GM12878 (cell line): ENCODE data around the gene DGKB. TPM values are rescaled to one million over a fixed set of nuclear protein-coding genes. Genes with fewer than 3 reads are reported as not detected.

Source experiments
- ATAC-seq: fragments of 200-7000 bp; cut with Tn5 transposase; 3 replicates; pipeline ENCODE4 v1.9.1; 2020; ENCODE audit warnings: mild to moderate bottlenecking, moderate library complexity
- BruUV-seq: library from RNA; stranded (reverse); fragments of 400-500 nt; replicated peaks from 2 replicates; lab custom pipeline; 2021; lab: Mats Ljungman, UMichigan
- CTCF ChIA-PET: fragments of 300-600 bp; sonication (Branson Sonifier 250); formaldehyde crosslinking; extraction: SDS; loops from one replicate; lab custom pipeline; 2021; ENCODE audit warnings: inconsistent platforms; lab: Yijun Ruan, JAX
- POLR2A ChIA-PET: fragments of 350-600 bp; formaldehyde crosslinking; extraction: SDS; loops from one replicate; lab custom pipeline; 2021; ENCODE audit warnings: inconsistent platforms; lab: Charles Lee
- RAD21 ChIA-PET: fragments of 300-600 bp; sonication (Branson Sonifier 250); formaldehyde crosslinking; loops from one replicate; lab custom pipeline; 2023; ENCODE audit warnings: antibody characterized with exemption; ENCODE audit not compliant: unreplicated experiment; lab: Charles Lee
- SMC1A ChIA-PET: fragments of 300-600 bp; sonication (Branson Sonifier 250); formaldehyde crosslinking; loops from one replicate; lab custom pipeline; 2023; ENCODE audit not compliant: unreplicated experiment, uncharacterized antibody; lab: Charles Lee
- DNase-seq: peaks from one replicate; pipeline ENCODE4 v3.0.0-alpha.2; 2011; ENCODE audit warnings: low read depth, low spot score
- FAIRE-seq: peaks from 3 replicates; lab custom pipeline; 2011; peaks lifted over from hg19 to GRCh38; lab: Jason Lieb, UNC
- H2AFZ ChIP-seq: 2 replicates; pipeline ENCODE4 v1.6.0; 2011; ENCODE audit warnings: low read depth, low read length, control low read depth; ENCODE audit not compliant: control insufficient read depth
- H3K27ac ChIP-seq: 2 replicates; pipeline ENCODE4 v1.5.1; 2011; ENCODE audit warnings: control low read depth; ENCODE audit not compliant: control insufficient read depth, insufficient read depth
- H3K27me3 ChIP-seq, 2 experiments: replicated peaks in 1 of 2; 2 replicates each; pipeline versions ENCODE4 v1.6.0 to v1.6.1; 2011; ENCODE audit warnings: low read length in 1 of 2; ENCODE audit not compliant: control insufficient read depth in 2 of 2, insufficient read depth in 2 of 2
- H3K36me3 ChIP-seq, 2 experiments: 2 replicates each; pipeline ENCODE4 v1.5.1; 2011; ENCODE audit warnings: low read length in 1 of 2; ENCODE audit not compliant: control insufficient read depth in 2 of 2, insufficient read depth in 2 of 2
- H3K4me1 ChIP-seq: 2 replicates; pipeline ENCODE4 v1.6.1; 2011; ENCODE audit warnings: mild to moderate bottlenecking, low read length, moderate library complexity, mixed read lengths; ENCODE audit not compliant: control insufficient read depth, insufficient read depth
- H3K4me2 ChIP-seq: 2 replicates; pipeline ENCODE4 v1.6.0; 2011; ENCODE audit warnings: control low read depth; ENCODE audit not compliant: control insufficient read depth, insufficient read depth
- H3K4me3 ChIP-seq: fragments of 200-600 bp; sonication (generic); 2 replicates; pipeline ENCODE4 v1.5.1; 2016
- H3K79me2 ChIP-seq: 2 replicates; pipeline ENCODE4 v1.6.0; 2011; ENCODE audit warnings: low read length; ENCODE audit not compliant: control insufficient read depth, insufficient read depth
- H3K9ac ChIP-seq: 2 replicates; pipeline ENCODE4 v1.8.0; 2011; ENCODE audit warnings: low read length, control low read depth, mixed read lengths; ENCODE audit not compliant: control insufficient read depth, insufficient read depth
- H3K9me3 ChIP-seq: replicated peaks from 3 replicates; pipeline ENCODE4 v1.5.1; 2011; ENCODE audit warnings: mild to moderate bottlenecking, low read length; ENCODE audit not compliant: control insufficient read depth, insufficient read depth
- H4K20me1 ChIP-seq: 2 replicates; pipeline ENCODE4 v1.6.0; 2011; ENCODE audit not compliant: control insufficient read depth, insufficient read depth
- ATF7 ChIP-seq: fragments of 450-650 bp; IDR thresholded peaks from 2 replicates; pipeline ENCODE4 v1.6.1; 2016; ENCODE audit warnings: low read depth, mild to moderate bottlenecking
- NFYB ChIP-seq: IDR thresholded peaks from 2 replicates; pipeline ENCODE4 v1.6.1; 2011; ENCODE audit warnings: low read depth, mild to moderate bottlenecking, low read length, improper control_type of control experiment, moderate library complexity; ENCODE audit not compliant: insufficient read depth
- RBBP5 ChIP-seq: fragments of 200-600 bp; sonication (generic); conservative IDR thresholded peaks from 2 replicates; pipeline ENCODE4 v1.6.1; 2016
- SMAD5 ChIP-seq: IDR thresholded peaks from 2 replicates; pipeline ENCODE4 v1.6.1; 2016; ENCODE audit warnings: antibody characterized with exemption, low read depth
- ZNF24 ChIP-seq: fragments of 450-650 bp; IDR thresholded peaks from 2 replicates; pipeline ENCODE4 v1.6.1; 2017; ENCODE audit warnings: antibody characterized with exemption, mild to moderate bottlenecking
- ZNF274 ChIP-seq: IDR thresholded peaks from one replicate; pipeline ENCODE4 v1.8.0; 2011; ENCODE audit not compliant: insufficient read length, insufficient read depth
- WGBS: methylation state at CpG from one replicate; pipeline ENCODE4 v1.1.6; 2016; ENCODE audit warnings: low lambda C conversion rate; ENCODE audit not compliant: insufficient replicate concordance, insufficient coverage; ENCODE audit errors: missing lambda C conversion rate; 5-methylcytosine and 5-hydroxymethylcytosine counted together
- in situ Hi-C: fragments of 300-500 bp; cut with MboI; formaldehyde crosslinking; loops from 9 replicates; pipeline ENCODE4 v1.14.3; 2018; ENCODE audit warnings: mixed read lengths
- intact Hi-C: fragments of 100-400 bp; cut with micrococcal nuclease; formaldehyde crosslinking; loops from one replicate; pipeline ENCODE4 v1.14.2; 2022; ENCODE audit not compliant: unreplicated experiment
- polyA plus RNA-seq, 11 experiments: library from polyadenylated mRNA; depleted of rRNA in 4 of 11; unstranded in 6 of 11; stranded (reverse) in 5 of 11; fragments of >200 nt; fragmentation: Nextera tagmentation in 4 of 11; fragmentation: Illumina TruSeq in 1 of 11; extraction: Ambion mirVana in 4 of 11; extraction: Trizol in 1 of 11; gene quantifications; 1 replicate in 1 of 11; 2 replicates in 10 of 11; pipeline versions ENCODE4 v1.2.1 to v1.2.3, GENCODE V29; 2011 to 2016; ENCODE audit warnings: inconsistent platforms in 2 of 11, missing spikeins in 2 of 11, low read depth in 1 of 11
- total RNA-seq, 4 experiments: library from RNA; depleted of rRNA in 3 of 4; stranded (reverse); fragments of >200 nt in 3 of 4; fragmentation: Illumina TruSeq in 1 of 4; extraction: Trizol in 1 of 4; gene quantifications; 2 replicates each; pipeline versions ENCODE4 v1.2.1 to v1.2.3, GENCODE V29; 2013 to 2021
- TF ChIP-seq, protein P1 (sequence below): IDR thresholded peaks from 2 replicates; pipeline ENCODE4 v1.6.1; 2011; ENCODE audit warnings: borderline replicate concordance, low read depth, mild to moderate bottlenecking, moderate library complexity, low read length; ENCODE audit not compliant: insufficient read depth, poor library complexity, severe bottlenecking

The DGKB gene
- total and polyA plus RNA-seq, 10 of the 15 experiments (the other 5 are each of a cell fraction or from before 2014, with no cell fraction given) = 0.02 to 0.10 (median 0.04) TPM; not detected in 6

DNA sequence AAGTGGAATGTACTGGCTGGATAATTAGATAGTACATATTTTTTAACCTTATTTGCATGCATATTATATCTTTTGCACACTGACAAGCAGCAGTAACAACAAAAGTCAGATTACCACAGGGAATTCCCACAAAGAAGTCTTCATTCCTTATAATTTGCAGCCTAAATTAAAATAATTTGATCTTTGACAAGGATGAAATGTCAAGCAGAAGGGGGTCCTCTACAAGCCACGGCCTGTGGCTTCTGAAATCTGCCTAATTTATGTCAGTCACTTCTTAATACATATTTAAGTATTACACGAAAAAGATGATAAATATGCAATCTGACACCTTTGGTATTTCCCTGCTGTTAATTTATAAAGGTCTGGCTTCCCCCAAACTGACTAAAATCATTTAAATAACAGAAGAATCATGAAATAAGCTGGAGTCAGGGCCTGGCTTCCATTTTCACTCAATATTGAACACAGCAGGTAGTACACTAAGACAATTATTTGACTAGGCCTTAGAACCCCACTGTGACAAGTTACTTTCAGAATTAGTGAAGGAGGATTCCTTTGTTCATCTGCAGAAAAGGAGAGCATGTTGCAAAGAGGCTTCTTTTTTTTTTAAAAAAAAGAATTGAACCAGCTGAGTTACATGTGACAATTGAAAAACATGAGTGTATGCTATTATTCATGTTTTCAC is 562.0 kb downstream of the DGKB start:
- FAIRE-seq = no peak
- intact Hi-C loops = no loop called here

GRCh38 chr7:14339861-14340260 is 562.7 kb downstream of the DGKB start:
- Histone ChIP-seq H3K36me3 (no peaks in the 10 kb centered on the region), H4K20me1 (no peaks in the 10 kb centered on the region), H3K27ac (no peak overlapping the region), H2AFZ (no peak overlapping the region), H3K4me2 (no peak overlapping the region), H3K4me1 (no peaks in the 10 kb centered on the region), H3K27me3 (no peaks in the 10 kb centered on the region), H3K9me3 (no peaks in the 10 kb centered on the region), H3K4me3 (no peak overlapping the region), H3K9ac (no peak overlapping the region), H3K79me2 (no peaks in the 10 kb centered on the region)
- FAIRE-seq (no peak), ATAC-seq (no peak), DNase-seq (no peak)
- intact Hi-C loops (no loop called here), in situ Hi-C loops (no loop called here)
- SMC1A ChIA-PET = interaction anchor here (1.4 kb wide), 1 partner anchor 117 kb away, joined by 3 read pairs; no protein-coding TSS in a partner anchor
- BruUV-seq = no TSS peak
- POLR2A ChIA-PET = no interaction called here
- WGBS = 15% methylated on average over 2 of the region's 2 CpGs
- RAD21 ChIA-PET = no interaction called here
- CTCF ChIA-PET = no interaction called here
- TF ChIP-seq RBBP5 (no peak), SMAD5 (no peak), ZNF274 (no peak), NFYB (no peak)
- TF ChIP-seq, protein P1, sequence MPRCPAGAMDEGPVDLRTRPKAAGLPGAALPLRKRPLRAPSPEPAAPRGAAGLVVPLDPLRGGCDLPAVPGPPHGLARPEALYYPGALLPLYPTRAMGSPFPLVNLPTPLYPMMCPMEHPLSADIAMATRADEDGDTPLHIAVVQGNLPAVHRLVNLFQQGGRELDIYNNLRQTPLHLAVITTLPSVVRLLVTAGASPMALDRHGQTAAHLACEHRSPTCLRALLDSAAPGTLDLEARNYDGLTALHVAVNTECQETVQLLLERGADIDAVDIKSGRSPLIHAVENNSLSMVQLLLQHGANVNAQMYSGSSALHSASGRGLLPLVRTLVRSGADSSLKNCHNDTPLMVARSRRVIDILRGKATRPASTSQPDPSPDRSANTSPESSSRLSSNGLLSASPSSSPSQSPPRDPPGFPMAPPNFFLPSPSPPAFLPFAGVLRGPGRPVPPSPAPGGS = no peak

More for the DNA sequence above, 562.0 kb downstream of the DGKB start:
- no peak overlapping the region for H2AFZ ChIP-seq
- TF ChIP-seq ATF7 (no peak), ZNF24 (peak; percentile 70)
- in situ Hi-C loops = no loop called here
- ChIA-PET SMC1A (interaction anchor here (1.0 to 1.1 kb wide), 2 partner anchors 33 to 117 kb away, joined by 3 read pairs; no protein-coding TSS in a partner anchor), POLR2A (no interaction called here), CTCF (interaction anchor here (1.2 kb wide), 1 partner anchor 12 kb away, joined by 3 read pairs; no protein-coding TSS in a partner anchor), RAD21 (interaction anchor here (1.2 kb wide), 1 partner anchor 12 kb away, joined by 3 read pairs; no protein-coding TSS in a partner anchor)
- H3K36me3 ChIP-seq = no peaks in the 10 kb centered on the region
- WGBS = 3% methylated on average over 2 of the region's 2 CpGs
- H3K4me1 ChIP-seq = no peaks in the 10 kb centered on the region
- H3K9ac ChIP-seq = no peak overlapping the region
- DNase-seq = no peak
- no peaks in the 10 kb centered on the region for H3K79me2 ChIP-seq
- no TSS peak for BruUV-seq
- H3K4me2 ChIP-seq = no peak overlapping the region
- ATAC-seq = peak; percentile 42; the same call in 2 of the 3 replicates
- no peaks in the 10 kb centered on the region for H3K9me3 ChIP-seq
- H4K20me1 ChIP-seq = no peaks in the 10 kb centered on the region
- no peak overlapping the region for H3K4me3 ChIP-seq
- no peak overlapping the region for H3K27ac ChIP-seq
- no peaks in the 10 kb centered on the region for H3K27me3 ChIP-seq
